ENCODE data around the gene LRRK1. TPM values are rescaled to one million over a fixed set of nuclear protein-coding genes. Genes with fewer than 3 reads are reported as not detected.

The LRRK1 gene
- total RNA-seq, 4 donors from 2014 or later = 2.6 to 36.6 (median 13.1) TPM

GRCh38 chr15:100923902-100924301, 4.7 kb downstream of the LRRK1 start:
- intact Hi-C loops (cut with DNase I; ENCODE audit: low total_unique reads) = no loop called here
- no peak overlapping the region for H3K27ac ChIP-seq
- no peaks in the 10 kb centered on the region for H3K27me3 ChIP-seq
- H3K4me3 ChIP-seq = no peak overlapping the region
- no peak for TF ChIP-seq POLR2A (IDR thresholded peaks at IDR 0.05)
- no peaks in the 10 kb centered on the region for H3K9me3 ChIP-seq
- no peaks in the 10 kb centered on the region for H3K36me3 ChIP-seq
- no peaks in the 10 kb centered on the region for H3K4me1 ChIP-seq
- no peak for DNase-seq

- Histone ChIP-seq H3K9me3 (no peaks in the 10 kb centered on the region), H3K27me3 (no peaks in the 10 kb centered on the region), H3K4me3 (no peak overlapping the region), H3K4me1 (no peaks in the 10 kb centered on the region), H3K36me3 (no peaks in the 10 kb centered on the region), H3K27ac (no peak overlapping the region)
- intact Hi-C loops (cut with DNase I; ENCODE audit: low total_unique reads) = no loop called here
- TF ChIP-seq POLR2A (IDR thresholded peaks at IDR 0.05) = no peak
- TF ChIP-seq, protein P1, sequence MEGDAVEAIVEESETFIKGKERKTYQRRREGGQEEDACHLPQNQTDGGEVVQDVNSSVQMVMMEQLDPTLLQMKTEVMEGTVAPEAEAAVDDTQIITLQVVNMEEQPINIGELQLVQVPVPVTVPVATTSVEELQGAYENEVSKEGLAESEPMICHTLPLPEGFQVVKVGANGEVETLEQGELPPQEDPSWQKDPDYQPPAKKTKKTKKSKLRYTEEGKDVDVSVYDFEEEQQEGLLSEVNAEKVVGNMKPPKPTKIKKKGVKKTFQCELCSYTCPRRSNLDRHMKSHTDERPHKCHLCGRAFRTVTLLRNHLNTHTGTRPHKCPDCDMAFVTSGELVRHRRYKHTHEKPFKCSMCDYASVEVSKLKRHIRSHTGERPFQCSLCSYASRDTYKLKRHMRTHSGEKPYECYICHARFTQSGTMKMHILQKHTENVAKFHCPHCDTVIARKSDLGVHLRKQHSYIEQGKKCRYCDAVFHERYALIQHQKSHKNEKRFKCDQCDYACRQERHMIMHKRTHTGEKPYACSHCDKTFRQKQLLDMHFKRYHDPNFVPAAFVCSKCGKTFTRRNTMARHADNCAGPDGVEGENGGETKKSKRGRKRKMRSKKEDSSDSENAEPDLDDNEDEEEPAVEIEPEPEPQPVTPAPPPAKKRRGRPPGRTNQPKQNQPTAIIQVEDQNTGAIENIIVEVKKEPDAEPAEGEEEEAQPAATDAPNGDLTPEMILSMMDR (IDR thresholded peaks at IDR 0.05) = no peak
- no peak for DNase-seq
These were observed 5.3 kb downstream of the LRRK1 start for GRCh38 chr15:100924436-100924835.

- H3K9me3 ChIP-seq = no peaks in the 10 kb centered on the region
- TF ChIP-seq POLR2A (IDR thresholded peaks at IDR 0.05) = no peak
- TF ChIP-seq, protein P1 (IDR thresholded peaks at IDR 0.05) = no peak
- H3K36me3 ChIP-seq = no peaks in the 10 kb centered on the region
- DNase-seq = no peak
- H3K4me3 ChIP-seq = no peak overlapping the region
- H3K27ac ChIP-seq = no peak overlapping the region
- H3K27me3 ChIP-seq = no peaks in the 10 kb centered on the region
- no peaks in the 10 kb centered on the region for H3K4me1 ChIP-seq
- intact Hi-C loops (cut with DNase I; ENCODE audit: low total_unique reads) = no loop called here
These were observed 6.3 kb downstream of the LRRK1 start for GRCh38 chr15:100925480-100925879.

DNA sequence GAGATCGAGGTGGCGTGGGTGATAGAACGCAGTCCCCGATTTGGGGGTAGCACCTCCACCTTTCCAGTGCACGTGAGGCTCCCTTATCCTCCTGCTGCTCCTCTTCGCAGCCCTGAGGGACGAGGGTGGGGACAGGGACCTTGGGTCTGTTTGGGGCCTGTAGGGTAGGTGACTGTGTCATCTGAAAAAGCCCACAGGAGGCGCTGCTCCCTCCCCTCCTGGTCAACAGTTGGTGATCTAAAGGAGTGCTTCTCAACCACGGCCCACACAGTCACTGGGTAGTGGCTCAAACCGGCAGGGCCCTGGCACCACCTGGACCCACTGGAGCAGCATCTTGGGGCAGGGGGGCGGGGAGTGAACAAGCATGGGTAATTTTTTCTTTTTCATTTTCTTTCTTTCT, 7.1 kb downstream of the LRRK1 start:
- no peak overlapping the region for H3K27ac ChIP-seq
- no peak overlapping the region for H3K4me3 ChIP-seq
- no peaks in the 10 kb centered on the region for H3K4me1 ChIP-seq
- no peaks in the 10 kb centered on the region for H3K27me3 ChIP-seq
- TF ChIP-seq, protein P1 (IDR thresholded peaks at IDR 0.05) = no peak
- TF ChIP-seq POLR2A (IDR thresholded peaks at IDR 0.05) = no peak
- H3K9me3 ChIP-seq = no peaks in the 10 kb centered on the region
- DNase-seq = no peak
- H3K36me3 ChIP-seq = no peaks in the 10 kb centered on the region
- intact Hi-C loops (cut with DNase I; ENCODE audit: low total_unique reads) = no loop called here

DNA sequence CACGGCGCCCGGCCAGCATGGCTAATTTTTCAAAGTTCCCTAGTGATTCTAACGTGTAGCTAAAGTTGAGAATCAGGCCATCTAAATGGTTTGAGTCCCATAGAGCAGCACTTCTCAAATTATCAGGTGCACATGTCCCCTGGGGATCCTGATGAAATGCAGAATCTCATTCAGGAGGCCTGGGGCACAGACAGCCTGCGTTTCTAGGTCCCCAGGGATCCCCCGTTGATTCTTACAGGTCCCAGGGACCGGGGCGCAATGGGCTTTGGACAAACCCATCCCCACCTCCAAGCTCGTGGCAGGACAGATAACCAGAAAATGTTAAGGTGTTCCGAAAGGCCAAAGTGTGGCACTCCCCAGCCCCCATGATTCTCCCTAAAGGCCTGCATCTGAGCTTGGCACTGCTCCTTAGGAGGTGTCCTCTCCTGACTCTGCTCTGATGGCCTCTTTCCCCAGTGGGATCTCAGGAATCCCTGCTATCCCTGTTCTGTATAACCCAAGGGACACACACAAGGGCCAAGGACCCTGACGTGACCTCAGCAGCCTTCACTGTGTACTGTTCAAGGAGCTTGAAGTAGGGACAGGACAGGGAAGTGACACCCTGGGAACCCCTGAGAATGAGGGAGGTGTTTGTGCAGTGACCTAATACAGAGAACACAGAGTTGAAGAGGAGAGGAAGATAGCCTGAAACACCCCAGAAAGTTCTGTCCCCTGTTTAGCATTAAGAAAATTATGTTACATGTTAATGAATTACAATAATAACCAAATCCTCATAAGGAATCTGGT, 8.0 kb downstream of the LRRK1 start:
- TF ChIP-seq, protein P1 (IDR thresholded peaks at IDR 0.05) = no peak
- no peak for TF ChIP-seq POLR2A (IDR thresholded peaks at IDR 0.05)
- Histone ChIP-seq H3K36me3 (no peaks in the 10 kb centered on the region), H3K9me3 (no peaks in the 10 kb centered on the region), H3K4me1 (no peaks in the 10 kb centered on the region), H3K27ac (no peak overlapping the region), H3K27me3 (no peaks in the 10 kb centered on the region), H3K4me3 (no peak overlapping the region)
- intact Hi-C loops (cut with DNase I; ENCODE audit: low total_unique reads) = no loop called here
- DNase-seq = no peak

Data from uterus (tissue), 4 donors.